HFFc6 (cell line): Measurements from ENCODE around the gene ZNF470. TPM values are rescaled to one million over a fixed set of nuclear protein-coding genes. Genes with fewer than 3 reads are reported as not detected.
A peak's percentile ranks its signal among the peaks of the same experiment; 100 is the strongest.

Source experiments
- DNase-seq: peaks from one replicate; pipeline ENCODE4 v3.0.0-alpha.2; 2018
- H3K27ac Mint-ChIP-seq: 2 replicates; pipeline ENCODE4 v1.8.0; 2020; ENCODE audit warnings: mild to moderate bottlenecking, mixed read lengths
- H3K27me3 Mint-ChIP-seq: 2 replicates; pipeline ENCODE4 v1.8.0; 2021; ENCODE audit warnings: mild to moderate bottlenecking, moderate library complexity, mixed read lengths; ENCODE audit not compliant: insufficient read depth
- H3K36me3 Mint-ChIP-seq: 2 replicates; pipeline ENCODE4 v1.8.0; 2021; ENCODE audit warnings: low read depth, mixed read lengths
- H3K4me1 Mint-ChIP-seq: 2 replicates; pipeline ENCODE4 v1.8.0; 2020; ENCODE audit warnings: low read depth, mixed read lengths
- H3K4me3 Mint-ChIP-seq: 2 replicates; pipeline ENCODE4 v1.8.0; 2020; ENCODE audit warnings: mild to moderate bottlenecking, moderate library complexity, mixed read lengths
- H3K9me3 Mint-ChIP-seq: 2 replicates; pipeline ENCODE4 v1.8.0; 2020; ENCODE audit warnings: mild to moderate bottlenecking, mixed read lengths
- total RNA-seq, 6 experiments: library from RNA; stranded (reverse); fragmentation: NEBNext Ultra II Directional; extraction: Animal tissue kit (Norgen Biotek cat#: 25700); gene quantifications; 2 replicates in 1 of 6; 3 replicates in 5 of 6; pipeline ENCODE4 v1.2.3, GENCODE V29; 2021
- TF ChIP-seq, protein P1 (sequence below): fragments of 200-600 bp; sonication (generic); IDR thresholded peaks from 2 replicates; pipeline ENCODE4 v1.5.0; 2021; ENCODE audit warnings: antibody characterized with exemption, mild to moderate bottlenecking

Gene ZNF470
- total RNA-seq, 6 experiments from 2014 or later: 2.2 to 3.1 (median 2.6) TPM

DNA sequence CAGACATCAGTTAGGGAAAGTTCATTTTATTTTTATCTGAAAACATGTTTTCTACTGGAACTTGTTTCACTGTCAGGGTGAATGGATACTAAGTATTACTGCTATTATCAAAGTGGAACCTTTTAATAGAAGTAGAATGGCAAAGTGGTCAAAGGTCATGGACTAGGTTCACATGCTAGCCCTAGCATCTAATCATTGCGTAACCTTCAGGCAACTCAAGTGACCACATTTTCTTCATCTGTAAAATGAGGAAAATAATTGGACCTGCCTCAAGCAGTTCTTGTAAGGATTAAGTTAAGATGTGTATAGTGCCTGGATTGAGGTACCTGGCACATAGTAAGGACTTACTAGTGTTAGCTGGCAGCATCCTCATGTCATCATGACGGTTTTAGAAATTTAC lies 23.5 kb upstream of the ZNF470 start:
- H3K36me3 Mint-ChIP-seq: peaks cover 90% of the 10 kb centered on the region
- DNase-seq: no peak
- H3K9me3 Mint-ChIP-seq: peaks cover 66% of the 10 kb centered on the region
- peaks cover 2% of the 10 kb centered on the region for H3K27me3 Mint-ChIP-seq
- H3K4me1 Mint-ChIP-seq: peaks cover 11% of the 10 kb centered on the region; the same call in 1 of the 2 replicates
- TF ChIP-seq, protein P1, sequence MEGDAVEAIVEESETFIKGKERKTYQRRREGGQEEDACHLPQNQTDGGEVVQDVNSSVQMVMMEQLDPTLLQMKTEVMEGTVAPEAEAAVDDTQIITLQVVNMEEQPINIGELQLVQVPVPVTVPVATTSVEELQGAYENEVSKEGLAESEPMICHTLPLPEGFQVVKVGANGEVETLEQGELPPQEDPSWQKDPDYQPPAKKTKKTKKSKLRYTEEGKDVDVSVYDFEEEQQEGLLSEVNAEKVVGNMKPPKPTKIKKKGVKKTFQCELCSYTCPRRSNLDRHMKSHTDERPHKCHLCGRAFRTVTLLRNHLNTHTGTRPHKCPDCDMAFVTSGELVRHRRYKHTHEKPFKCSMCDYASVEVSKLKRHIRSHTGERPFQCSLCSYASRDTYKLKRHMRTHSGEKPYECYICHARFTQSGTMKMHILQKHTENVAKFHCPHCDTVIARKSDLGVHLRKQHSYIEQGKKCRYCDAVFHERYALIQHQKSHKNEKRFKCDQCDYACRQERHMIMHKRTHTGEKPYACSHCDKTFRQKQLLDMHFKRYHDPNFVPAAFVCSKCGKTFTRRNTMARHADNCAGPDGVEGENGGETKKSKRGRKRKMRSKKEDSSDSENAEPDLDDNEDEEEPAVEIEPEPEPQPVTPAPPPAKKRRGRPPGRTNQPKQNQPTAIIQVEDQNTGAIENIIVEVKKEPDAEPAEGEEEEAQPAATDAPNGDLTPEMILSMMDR: no peak
- no peak overlapping the region for H3K27ac Mint-ChIP-seq
- H3K4me3 Mint-ChIP-seq: no peak overlapping the region

DNA sequence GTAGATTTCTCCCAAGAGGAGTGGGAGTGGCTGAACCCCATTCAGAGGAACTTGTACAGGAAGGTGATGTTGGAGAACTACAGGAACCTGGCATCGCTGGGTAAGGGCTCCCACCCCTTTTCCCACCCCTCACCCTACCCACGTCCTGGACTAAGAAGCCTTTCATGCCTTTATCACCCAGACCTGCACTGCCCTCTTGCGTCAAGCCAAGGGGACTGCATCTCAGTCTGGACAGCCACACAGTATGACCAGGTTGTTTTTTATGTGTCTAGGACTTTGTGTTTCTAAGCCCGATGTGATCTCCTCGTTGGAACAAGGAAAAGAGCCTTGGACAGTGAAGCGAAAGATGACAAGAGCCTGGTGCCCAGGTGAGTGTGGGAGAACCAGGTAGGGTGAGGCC lies 19.7 kb upstream of the ZNF470 start:
- TF ChIP-seq, protein P1: peak; percentile 38; the same call in 1 of the 2 replicates
- Mint-ChIP-seq H3K4me1 (no peaks in the 10 kb centered on the region), H3K36me3 (peaks cover 87% of the 10 kb centered on the region), H3K27me3 (no peaks in the 10 kb centered on the region), H3K27ac (no peak overlapping the region), H3K9me3 (peaks cover 68% of the 10 kb centered on the region), H3K4me3 (no peak overlapping the region)
- DNase-seq: no peak

DNA sequence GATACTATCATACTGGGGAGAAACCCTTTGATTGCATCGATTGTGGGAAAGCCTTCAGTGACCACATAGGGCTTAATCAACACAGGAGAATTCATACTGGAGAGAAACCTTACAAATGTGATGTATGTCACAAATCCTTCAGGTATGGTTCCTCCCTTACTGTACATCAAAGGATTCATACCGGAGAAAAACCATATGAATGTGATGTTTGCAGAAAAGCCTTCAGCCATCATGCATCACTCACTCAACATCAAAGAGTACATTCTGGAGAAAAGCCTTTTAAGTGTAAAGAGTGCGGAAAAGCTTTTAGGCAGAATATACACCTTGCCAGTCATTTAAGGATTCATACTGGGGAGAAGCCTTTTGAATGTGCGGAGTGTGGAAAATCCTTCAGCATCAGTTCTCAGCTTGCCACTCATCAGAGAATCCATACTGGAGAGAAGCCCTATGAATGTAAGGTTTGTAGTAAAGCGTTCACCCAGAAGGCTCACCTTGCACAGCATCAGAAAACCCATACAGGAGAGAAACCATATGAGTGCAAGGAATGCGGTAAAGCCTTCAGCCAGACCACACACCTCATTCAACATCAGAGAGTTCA lies 12.9 kb upstream of the ZNF470 start:
- H3K4me3 Mint-ChIP-seq: no peak overlapping the region
- TF ChIP-seq, protein P1: no peak
- peaks cover 76% of the 10 kb centered on the region for H3K36me3 Mint-ChIP-seq
- no peak overlapping the region for H3K27ac Mint-ChIP-seq
- no peaks in the 10 kb centered on the region for H3K27me3 Mint-ChIP-seq
- H3K9me3 Mint-ChIP-seq: peaks cover 81% of the 10 kb centered on the region
- no peak for DNase-seq
- H3K4me1 Mint-ChIP-seq: no peaks in the 10 kb centered on the region

DNA sequence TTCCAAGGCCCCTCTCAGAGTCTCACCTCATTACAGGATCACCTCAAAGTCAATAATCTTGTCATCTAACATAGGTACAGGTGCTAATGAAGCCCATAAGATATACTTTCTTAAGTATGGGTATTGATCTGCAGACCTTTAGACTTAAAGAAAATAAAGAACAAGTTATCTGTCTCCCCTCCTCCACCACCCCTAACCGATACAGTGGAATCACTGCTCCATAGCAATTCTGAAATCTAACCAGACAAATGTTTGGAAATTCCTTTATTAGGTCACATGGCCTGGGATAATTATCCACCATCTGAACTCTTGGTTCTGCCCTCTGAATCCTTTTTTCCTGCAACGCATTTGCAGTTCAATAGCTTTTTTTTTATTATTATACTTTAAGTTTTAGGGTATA lies 4.5 kb upstream of the ZNF470 start:
- Mint-ChIP-seq H3K27ac (no peak overlapping the region), H3K9me3 (peaks cover 95% of the 10 kb centered on the region)
- TF ChIP-seq, protein P1: no peak

DNA sequence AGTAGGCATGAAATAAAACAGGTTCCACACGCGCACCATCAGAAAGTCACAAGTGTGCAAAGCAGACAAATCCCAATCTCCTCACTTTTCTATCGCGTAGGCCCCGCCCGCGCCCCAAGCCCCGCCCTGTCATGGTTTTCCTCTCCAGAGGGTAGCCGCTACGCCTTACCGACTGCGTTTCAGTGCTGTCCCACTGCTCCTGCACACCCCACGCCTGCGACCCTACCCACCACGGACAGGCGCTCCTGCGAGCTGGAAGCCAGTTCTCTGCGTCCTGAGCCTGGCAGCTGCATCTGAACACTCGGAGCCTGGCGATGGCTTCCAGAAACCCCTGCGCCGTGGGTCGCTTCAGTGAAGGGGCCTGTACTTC lies 379 bp upstream of the ZNF470 start:
- no peaks in the 10 kb centered on the region; the same call in 1 of the 2 replicates for H3K27me3 Mint-ChIP-seq
- TF ChIP-seq, protein P1: no peak
- peak overlapping the region; percentile 86 for H3K27ac Mint-ChIP-seq
- H3K36me3 Mint-ChIP-seq: peaks cover 64% of the 10 kb centered on the region
- H3K4me3 Mint-ChIP-seq: peak overlapping the region; percentile 98
- H3K9me3 Mint-ChIP-seq: peaks cover 86% of the 10 kb centered on the region
- peak; percentile 12 for DNase-seq
- H3K4me1 Mint-ChIP-seq: peaks cover 7% of the 10 kb centered on the region

More for the DNA sequence above, 4.5 kb upstream of the ZNF470 start:
- H3K36me3 Mint-ChIP-seq: peaks cover 74% of the 10 kb centered on the region
- peaks cover 4% of the 10 kb centered on the region for H3K4me1 Mint-ChIP-seq
- no peaks in the 10 kb centered on the region; the same call in none of the 2 replicates for H3K27me3 Mint-ChIP-seq
- no peak for DNase-seq
- no peak overlapping the region for H3K4me3 Mint-ChIP-seq
